Activated CD4-positive, alpha-beta memory T cell treated with anti-CD3 and anti-CD28 coated beads for 36 hours (primary cell): ENCODE data around the gene STK26. TPM values are rescaled to one million over a fixed set of nuclear protein-coding genes. Genes with fewer than 3 reads are reported as not detected.

Source experiments
- CTCF ChIA-PET: fragments of 350-600 bp; sonication (Branson Sonifier 250); formaldehyde crosslinking; loops from one replicate; lab custom pipeline; 2021; ENCODE audit warnings: antibody characterized with exemption, inconsistent platforms; lab: Charles Lee
- POLR2A ChIA-PET: fragments of 350-600 bp; sonication (Branson Sonifier 250); formaldehyde crosslinking; loops from one replicate; lab custom pipeline; 2021; ENCODE audit warnings: antibody characterized with exemption; lab: Charles Lee
- DNase-seq: peaks from one replicate; pipeline ENCODE4 v3.0.0-alpha.2; 2020
- H3K27ac Mint-ChIP-seq: one replicate; pipeline ENCODE4 v1.8.0; 2021; ENCODE audit warnings: mixed read lengths
- H3K27me3 Mint-ChIP-seq: one replicate; pipeline ENCODE4 v1.8.0; 2021; ENCODE audit warnings: mixed read lengths
- H3K36me3 Mint-ChIP-seq: one replicate; pipeline ENCODE4 v1.8.0; 2021; ENCODE audit warnings: mixed read lengths
- H3K4me1 Mint-ChIP-seq: one replicate; pipeline ENCODE4 v1.8.0; 2021; ENCODE audit warnings: low read depth, mixed read lengths
- H3K4me3 Mint-ChIP-seq: one replicate; pipeline ENCODE4 v1.8.0; 2021; ENCODE audit warnings: mild to moderate bottlenecking, mixed read lengths
- H3K9me3 Mint-ChIP-seq: one replicate; pipeline ENCODE4 v1.8.0; 2021; ENCODE audit warnings: mixed read lengths
- intact Hi-C: fragments of 100-400 bp; cut with micrococcal nuclease; formaldehyde crosslinking; loops from one replicate; pipeline ENCODE4 v1.15.1; 2023
- total RNA-seq, 2 experiments: library from RNA; stranded (reverse); gene quantifications; one replicate each; pipeline ENCODE4 v1.2.3, GENCODE V29; 2021

The STK26 gene
- total RNA-seq, 2 experiments from 2014 or later: 60.9 to 64.0 TPM

GRCh38 chrX:132016628-132017430 is 6.3 kb upstream of the STK26 start:
- no peaks in the 10 kb centered on the region for H3K9me3 Mint-ChIP-seq
- no peaks in the 10 kb centered on the region for H3K27me3 Mint-ChIP-seq
- POLR2A ChIA-PET: no interaction called here
- H3K4me3 Mint-ChIP-seq: no peak overlapping the region
- H3K27ac Mint-ChIP-seq: peak overlapping the region; percentile 74
- H3K4me1 Mint-ChIP-seq: peaks cover 22% of the 10 kb centered on the region
- DNase-seq: no peak
- H3K36me3 Mint-ChIP-seq: no peaks in the 10 kb centered on the region
- CTCF ChIA-PET: no interaction called here
- intact Hi-C loops: no loop called here

- Mint-ChIP-seq H3K27ac (peak overlapping the region; percentile 74), H3K4me3 (no peak overlapping the region), H3K4me1 (peaks cover 22% of the 10 kb centered on the region), H3K27me3 (no peaks in the 10 kb centered on the region), H3K36me3 (no peaks in the 10 kb centered on the region), H3K9me3 (no peaks in the 10 kb centered on the region)
- intact Hi-C loops: no loop called here
- CTCF ChIA-PET: no interaction called here
- no peak for DNase-seq
- POLR2A ChIA-PET: no interaction called here
Observed at GRCh38 chrX:132017431-132018185, 5.5 kb upstream of the STK26 start.

GRCh38 chrX:132022198-132022966 is 720 bp upstream of the STK26 start:
- H3K9me3 Mint-ChIP-seq: no peaks in the 10 kb centered on the region
- peak overlapping the region; percentile 94 for H3K27ac Mint-ChIP-seq
- no peaks in the 10 kb centered on the region for H3K27me3 Mint-ChIP-seq
- DNase-seq: peak; percentile 18
- peak overlapping the region; percentile 85 for H3K4me3 Mint-ChIP-seq
- CTCF ChIA-PET: interaction anchor here (0.5 to 0.7 kb wide), 2 partner anchors 135 to 532 kb away, joined by 3 read pairs; no protein-coding TSS in a partner anchor
- peaks cover 30% of the 10 kb centered on the region for H3K4me1 Mint-ChIP-seq
- POLR2A ChIA-PET: interaction anchor here (0.7 to 0.9 kb wide), 3 partner anchors 11 to 194 kb away, joined by 3 read pairs; no protein-coding TSS in a partner anchor
- intact Hi-C loops: loop anchor here (1.0 to 5.0 kb wide), 6 partner anchors 36 to 460 kb away; partner anchors contain the start of gene RAP2C
- peaks cover 4% of the 10 kb centered on the region for H3K36me3 Mint-ChIP-seq

- DNase-seq: peak; percentile 78
- peaks cover 36% of the 10 kb centered on the region for H3K4me1 Mint-ChIP-seq
- no peaks in the 10 kb centered on the region for H3K9me3 Mint-ChIP-seq
- peak overlapping the region; percentile 94 for H3K27ac Mint-ChIP-seq
- H3K27me3 Mint-ChIP-seq: no peaks in the 10 kb centered on the region
- H3K4me3 Mint-ChIP-seq: peak overlapping the region; percentile 85
- peaks cover 5% of the 10 kb centered on the region for H3K36me3 Mint-ChIP-seq
- intact Hi-C loops: loop anchor here (1.0 to 5.0 kb wide), 5 partner anchors 37 to 458 kb away; no protein-coding TSS in a partner anchor
- CTCF ChIA-PET: interaction anchor here (1.2 to 1.4 kb wide), 5 partner anchors 47 to 196 kb away, joined by 3 to 7 read pairs (median 4); partner anchors contain the start of gene RAP2C
- POLR2A ChIA-PET: interaction anchor here (0.9 to 1.4 kb wide), 4 partner anchors 38 to 464 kb away, joined by 3 read pairs; partner anchors contain the start of gene MBNL3
Observed at GRCh38 chrX:132023896-132024386, 839 bp downstream of the STK26 start.

GRCh38 chrX:132025041-132025440 is 1.9 kb downstream of the STK26 start:
- peaks cover 44% of the 10 kb centered on the region for H3K4me1 Mint-ChIP-seq
- no peak for DNase-seq
- no peaks in the 10 kb centered on the region for H3K9me3 Mint-ChIP-seq
- no peaks in the 10 kb centered on the region for H3K27me3 Mint-ChIP-seq
- H3K36me3 Mint-ChIP-seq: peaks cover 7% of the 10 kb centered on the region
- H3K27ac Mint-ChIP-seq: peak overlapping the region; percentile 46
- intact Hi-C loops: no loop called here
- H3K4me3 Mint-ChIP-seq: peak overlapping the region; percentile 68
- ChIA-PET CTCF (interaction anchor here (1.2 to 1.4 kb wide), 2 partner anchors 67 to 194 kb away, joined by 3 to 5 read pairs; partner anchors contain the start of gene RAP2C), POLR2A (no interaction called here)

- intact Hi-C loops: no loop called here
- no peak for DNase-seq
- POLR2A ChIA-PET: no interaction called here
- CTCF ChIA-PET: no interaction called here
- Mint-ChIP-seq H3K4me1 (peaks cover 65% of the 10 kb centered on the region), H3K4me3 (no peak overlapping the region), H3K27me3 (no peaks in the 10 kb centered on the region), H3K27ac (no peak overlapping the region), H3K9me3 (no peaks in the 10 kb centered on the region), H3K36me3 (peaks cover 5% of the 10 kb centered on the region)
Observed at GRCh38 chrX:132030264-132030663, 7.2 kb downstream of the STK26 start.

- ChIA-PET CTCF (interaction anchor here (1.5 kb wide), 1 partner anchor 744 kb away, joined by 3 read pairs; no protein-coding TSS in a partner anchor), POLR2A (interaction anchor here (0.6 kb wide), 1 partner anchor 64 kb away, joined by 3 read pairs; no protein-coding TSS in a partner anchor)
- Mint-ChIP-seq H3K9me3 (no peaks in the 10 kb centered on the region), H3K27ac (no peak overlapping the region), H3K4me1 (peaks cover 66% of the 10 kb centered on the region), H3K36me3 (peaks cover 5% of the 10 kb centered on the region), H3K27me3 (no peaks in the 10 kb centered on the region), H3K4me3 (no peak overlapping the region)
- intact Hi-C loops: no loop called here
- DNase-seq: no peak
Observed at GRCh38 chrX:132031867-132032266, 8.8 kb downstream of the STK26 start.

- H3K27me3 Mint-ChIP-seq: no peaks in the 10 kb centered on the region
- no peak overlapping the region for H3K27ac Mint-ChIP-seq
- intact Hi-C loops: no loop called here
- H3K4me1 Mint-ChIP-seq: peaks cover 64% of the 10 kb centered on the region
- no peaks in the 10 kb centered on the region for H3K9me3 Mint-ChIP-seq
- no peak overlapping the region for H3K4me3 Mint-ChIP-seq
- peaks cover 1% of the 10 kb centered on the region for H3K36me3 Mint-ChIP-seq
- DNase-seq: no peak
- ChIA-PET CTCF (interaction anchor here (1.5 kb wide), 1 partner anchor 742 kb away, joined by 3 read pairs; no protein-coding TSS in a partner anchor), POLR2A (interaction anchor here (0.8 kb wide), 1 partner anchor 11 kb away, joined by 3 read pairs; no protein-coding TSS in a partner anchor)
Observed at GRCh38 chrX:132033166-132033565, 10.1 kb downstream of the STK26 start.

GRCh38 chrX:132034648-132035047 is 11.5 kb downstream of the STK26 start:
- Mint-ChIP-seq H3K27ac (no peak overlapping the region), H3K4me3 (no peak overlapping the region), H3K4me1 (peaks cover 59% of the 10 kb centered on the region), H3K27me3 (no peaks in the 10 kb centered on the region), H3K9me3 (no peaks in the 10 kb centered on the region), H3K36me3 (no peaks in the 10 kb centered on the region)
- ChIA-PET CTCF (no interaction called here), POLR2A (no interaction called here)
- no peak for DNase-seq
- intact Hi-C loops: no loop called here

GRCh38 chrX:132037479-132037993 is 14.4 kb downstream of the STK26 start:
- H3K4me1 Mint-ChIP-seq: peaks cover 61% of the 10 kb centered on the region
- H3K4me3 Mint-ChIP-seq: no peak overlapping the region
- no peak for DNase-seq
- no peaks in the 10 kb centered on the region for H3K36me3 Mint-ChIP-seq
- POLR2A ChIA-PET: no interaction called here
- no peaks in the 10 kb centered on the region for H3K27me3 Mint-ChIP-seq
- H3K27ac Mint-ChIP-seq: no peak overlapping the region
- no peaks in the 10 kb centered on the region for H3K9me3 Mint-ChIP-seq
- CTCF ChIA-PET: no interaction called here
- intact Hi-C loops: no loop called here

- Mint-ChIP-seq H3K27me3 (no peaks in the 10 kb centered on the region), H3K27ac (no peak overlapping the region), H3K4me1 (peaks cover 46% of the 10 kb centered on the region), H3K9me3 (no peaks in the 10 kb centered on the region), H3K4me3 (no peak overlapping the region), H3K36me3 (no peaks in the 10 kb centered on the region)
- ChIA-PET CTCF (no interaction called here), POLR2A (no interaction called here)
- no peak for DNase-seq
- intact Hi-C loops: no loop called here
Observed at GRCh38 chrX:132040066-132040465, 17.0 kb downstream of the STK26 start.
